ENCODE data around the gene MYRFL.

- TF ChIP-seq CTCF (conservative IDR thresholded peaks at IDR 0.05) (no peak), EZH2 (IDR thresholded peaks at IDR 0.05; ENCODE audit: low read depth) (no peak)
Observed at GRCh38 chr12:69996722-69997121, 171.7 kb downstream of the MYRFL start.
